ENCODE measurements around the gene UBE2N. TPM values are rescaled to one million over a fixed set of nuclear protein-coding genes. Genes with fewer than 3 reads are reported as not detected.

The UBE2N gene
- total RNA-seq, 2 donors from 2014 or later: 177 to 179 TPM

GRCh38 chr12:93443576-93443975 is 1.8 kb upstream of the UBE2N start:
- no peak overlapping the region for H3K9ac ChIP-seq (ENCODE audit: extremely low read depth, low read length, poor library complexity, severe bottlenecking)
- H3K4me3 Mint-ChIP-seq: peak overlapping the region; percentile 83
- H3K27ac ChIP-seq (ENCODE audit: low read depth, low read length): no peak overlapping the region
- peaks cover 24% of the 10 kb centered on the region for H3K4me1 Mint-ChIP-seq
- no peak for DNase-seq
- peak overlapping the region; percentile 88 for H3K4me3 ChIP-seq (ENCODE audit: low read length)
- 96 to 100% methylated on average over 3 to 4 of the region's 4 CpGs for WGBS, 2 experiments (ENCODE audit: insufficient coverage in 1 of 2, insufficient read length in 1 of 2)
- H3K36me3 ChIP-seq (ENCODE audit: control insufficient read depth, insufficient read depth, low read length): no peaks in the 10 kb centered on the region
- no peaks in the 10 kb centered on the region for H3K9me3 Mint-ChIP-seq
- H3K27me3 ChIP-seq (ENCODE audit: control insufficient read depth, insufficient read depth, low read length, poor library complexity, severe bottlenecking): no peaks in the 10 kb centered on the region
- H3K27me3 Mint-ChIP-seq (ENCODE audit: insufficient read depth): no peaks in the 10 kb centered on the region
- H3K4me1 ChIP-seq (ENCODE audit: control insufficient read depth, insufficient read depth, low read length): peaks cover 4% of the 10 kb centered on the region
- no peak overlapping the region for H3K27ac Mint-ChIP-seq
- H3K9me3 ChIP-seq (ENCODE audit: control insufficient read depth, low read length): no peaks in the 10 kb centered on the region
- no peaks in the 10 kb centered on the region for H3K36me3 Mint-ChIP-seq (ENCODE audit: low read depth)
- no peak for TF ChIP-seq CTCF (conservative IDR thresholded peaks at IDR 0.05)

- Mint-ChIP-seq H3K4me1 (peaks cover 32% of the 10 kb centered on the region), H3K27ac (peak overlapping the region; percentile 97), H3K4me3 (peak overlapping the region; percentile 83), H3K27me3 (ENCODE audit: insufficient read depth) (no peaks in the 10 kb centered on the region), H3K36me3 (ENCODE audit: low read depth) (no peaks in the 10 kb centered on the region), H3K9me3 (no peaks in the 10 kb centered on the region)
- no peaks in the 10 kb centered on the region for H3K9me3 ChIP-seq (ENCODE audit: control insufficient read depth, low read length)
- DNase-seq: peak; percentile 65
- H3K27ac ChIP-seq (ENCODE audit: low read depth, low read length): peak overlapping the region; percentile 91
- TF ChIP-seq CTCF (conservative IDR thresholded peaks at IDR 0.05): no peak
- H3K36me3 ChIP-seq (ENCODE audit: control insufficient read depth, insufficient read depth, low read length): no peaks in the 10 kb centered on the region
- H3K27me3 ChIP-seq (ENCODE audit: control insufficient read depth, insufficient read depth, low read length, poor library complexity, severe bottlenecking): no peaks in the 10 kb centered on the region
- peak overlapping the region; percentile 88 for H3K4me3 ChIP-seq (ENCODE audit: low read length)
- peaks cover 6% of the 10 kb centered on the region for H3K4me1 ChIP-seq (ENCODE audit: control insufficient read depth, insufficient read depth, low read length)
- H3K9ac ChIP-seq (ENCODE audit: extremely low read depth, low read length, poor library complexity, severe bottlenecking): peak overlapping the region; percentile 83
- 8 to 14% methylated on average over 12 to 19 of the region's 19 CpGs for WGBS, 2 experiments (ENCODE audit: insufficient coverage in 1 of 2, insufficient read length in 1 of 2)
These were observed 929 bp upstream of the UBE2N start for GRCh38 chr12:93442411-93443340.

GRCh38 chr12:93441081-93441616 is 598 bp downstream of the UBE2N start:
- no peaks in the 10 kb centered on the region for H3K9me3 ChIP-seq (ENCODE audit: control insufficient read depth, low read length)
- Mint-ChIP-seq H3K4me3 (peak overlapping the region; percentile 83), H3K4me1 (peaks cover 37% of the 10 kb centered on the region), H3K27me3 (ENCODE audit: insufficient read depth) (no peaks in the 10 kb centered on the region), H3K9me3 (no peaks in the 10 kb centered on the region), H3K27ac (peak overlapping the region; percentile 90), H3K36me3 (ENCODE audit: low read depth) (no peaks in the 10 kb centered on the region)
- no peaks in the 10 kb centered on the region for H3K27me3 ChIP-seq (ENCODE audit: control insufficient read depth, insufficient read depth, low read length, poor library complexity, severe bottlenecking)
- peaks cover 6% of the 10 kb centered on the region for H3K36me3 ChIP-seq (ENCODE audit: control insufficient read depth, insufficient read depth, low read length)
- H3K27ac ChIP-seq (ENCODE audit: low read depth, low read length): peak overlapping the region; percentile 91
- peaks cover 6% of the 10 kb centered on the region for H3K4me1 ChIP-seq (ENCODE audit: control insufficient read depth, insufficient read depth, low read length)
- H3K4me3 ChIP-seq (ENCODE audit: low read length): peak overlapping the region; percentile 88
- no peak for DNase-seq
- 0% methylated on average over 12 to 55 of the region's 55 CpGs for WGBS, 2 experiments (ENCODE audit: insufficient coverage in 1 of 2, insufficient read length in 1 of 2)
- H3K9ac ChIP-seq (ENCODE audit: extremely low read depth, low read length, poor library complexity, severe bottlenecking): peak overlapping the region; percentile 83
- TF ChIP-seq CTCF (conservative IDR thresholded peaks at IDR 0.05): no peak

All from endodermal cell (in vitro differentiated cells).